Mesangial cell (primary cell): ENCODE results near the gene MYO5C. TPM values are rescaled to one million over a fixed set of nuclear protein-coding genes. Genes with fewer than 3 reads are reported as not detected.

Experiments
- total RNA-seq: library from RNA; depleted of rRNA; stranded (reverse); fragments of >200 nt; gene quantifications from 2 replicates; pipeline ENCODE4 v1.2.3, GENCODE V29; 2015

MYO5C gene
- total RNA-seq, result 4.8 and 5.5 TPM in 2 replicates

GRCh38 chr15:52295421-52296001 is at the start of gene MYO5C:
TSS of gene MYO5C (minus strand) at chr15:52295804. CDS start at chr15:52295636, 168 bp downstream.

GRCh38 chr15:52191207-52191606 is 104.4 kb downstream of the MYO5C start, which contains the start of gene GNB5:
TSS of gene GNB5 (minus strand) at chr15:52191392. CDS start at chr15:52184676, 6,716 bp downstream.

Other genes with a start within 250 kb of the MYO5C start
- gene BCL2L10, start 183.0 kb downstream of the MYO5C start, total RNA-seq, result 0.98 and 1.5 TPM in 2 replicates
- 32.9 and 33.7 TPM in 2 replicates for gene GNB5, start 104.4 kb downstream of the MYO5C start, total RNA-seq
- gene MYO5A, start 233.1 kb upstream of the MYO5C start, total RNA-seq, result 14.7 and 16.5 TPM in 2 replicates